RWPE1 (cell line): Measurements from ENCODE around the gene USP24.

Experiments used
- CTCF ChIA-PET: fragments of 350-600 bp; sonication (Branson Sonifier 250); formaldehyde crosslinking; extraction: SDS; loops from one replicate; lab custom pipeline; 2021; lab: Yijun Ruan, JAX
- POLR2A ChIA-PET: fragments of 400-600 bp; formaldehyde crosslinking; extraction: SDS; loops from one replicate; lab custom pipeline; 2020; ENCODE audit warnings: antibody characterized with exemption; ENCODE audit not compliant: low non-redundant PET; lab: Yijun Ruan, JAX
- DNase-seq: peaks from one replicate; pipeline ENCODE4 v3.0.0; 2012; ENCODE audit warnings: low spot score
- H3K27ac ChIP-seq: fragments of 450-650 bp; 2 replicates; pipeline ENCODE4 v1.5.1; 2017
- TF ChIP-seq, protein P1 (sequence below): fragments of 450-650 bp; conservative IDR thresholded peaks from 2 replicates; pipeline ENCODE4 v1.5.1; 2017; ENCODE audit warnings: low read depth, mild to moderate bottlenecking

USP24 gene

GRCh38 chr1:55087439-55087838, 127.7 kb downstream of the USP24 start:
- no peak overlapping the region for H3K27ac ChIP-seq
- no peak for DNase-seq
- ChIA-PET CTCF (no interaction called here), POLR2A (no interaction called here)
- TF ChIP-seq, protein P1, sequence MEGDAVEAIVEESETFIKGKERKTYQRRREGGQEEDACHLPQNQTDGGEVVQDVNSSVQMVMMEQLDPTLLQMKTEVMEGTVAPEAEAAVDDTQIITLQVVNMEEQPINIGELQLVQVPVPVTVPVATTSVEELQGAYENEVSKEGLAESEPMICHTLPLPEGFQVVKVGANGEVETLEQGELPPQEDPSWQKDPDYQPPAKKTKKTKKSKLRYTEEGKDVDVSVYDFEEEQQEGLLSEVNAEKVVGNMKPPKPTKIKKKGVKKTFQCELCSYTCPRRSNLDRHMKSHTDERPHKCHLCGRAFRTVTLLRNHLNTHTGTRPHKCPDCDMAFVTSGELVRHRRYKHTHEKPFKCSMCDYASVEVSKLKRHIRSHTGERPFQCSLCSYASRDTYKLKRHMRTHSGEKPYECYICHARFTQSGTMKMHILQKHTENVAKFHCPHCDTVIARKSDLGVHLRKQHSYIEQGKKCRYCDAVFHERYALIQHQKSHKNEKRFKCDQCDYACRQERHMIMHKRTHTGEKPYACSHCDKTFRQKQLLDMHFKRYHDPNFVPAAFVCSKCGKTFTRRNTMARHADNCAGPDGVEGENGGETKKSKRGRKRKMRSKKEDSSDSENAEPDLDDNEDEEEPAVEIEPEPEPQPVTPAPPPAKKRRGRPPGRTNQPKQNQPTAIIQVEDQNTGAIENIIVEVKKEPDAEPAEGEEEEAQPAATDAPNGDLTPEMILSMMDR: no peak

- POLR2A ChIA-PET: no interaction called here
- TF ChIP-seq, protein P1: no peak
- no peak for DNase-seq
- no peak overlapping the region for H3K27ac ChIP-seq
- CTCF ChIA-PET: no interaction called here
Observed at GRCh38 chr1:55084257-55084656, 130.9 kb downstream of the USP24 start.

DNA sequence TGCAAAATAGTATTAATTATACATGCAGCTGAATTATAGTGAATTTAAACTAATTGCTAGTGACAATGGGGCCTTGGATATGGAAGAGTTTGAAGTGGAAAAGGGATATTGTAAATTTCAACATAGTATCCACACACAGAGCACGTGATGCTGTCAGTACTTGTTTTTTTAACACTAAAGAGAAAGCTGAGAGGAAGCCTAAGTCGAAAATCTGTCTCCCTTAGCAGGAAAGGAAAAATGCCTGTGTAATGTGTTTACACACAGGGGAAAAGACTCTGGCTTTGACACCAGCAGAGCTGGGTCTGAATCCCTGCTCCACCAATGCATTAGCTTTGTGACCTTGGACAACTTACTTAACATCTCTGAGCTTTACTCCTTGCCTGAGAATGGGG, 133.3 kb downstream of the USP24 start:
- CTCF ChIA-PET: no interaction called here

DNA sequence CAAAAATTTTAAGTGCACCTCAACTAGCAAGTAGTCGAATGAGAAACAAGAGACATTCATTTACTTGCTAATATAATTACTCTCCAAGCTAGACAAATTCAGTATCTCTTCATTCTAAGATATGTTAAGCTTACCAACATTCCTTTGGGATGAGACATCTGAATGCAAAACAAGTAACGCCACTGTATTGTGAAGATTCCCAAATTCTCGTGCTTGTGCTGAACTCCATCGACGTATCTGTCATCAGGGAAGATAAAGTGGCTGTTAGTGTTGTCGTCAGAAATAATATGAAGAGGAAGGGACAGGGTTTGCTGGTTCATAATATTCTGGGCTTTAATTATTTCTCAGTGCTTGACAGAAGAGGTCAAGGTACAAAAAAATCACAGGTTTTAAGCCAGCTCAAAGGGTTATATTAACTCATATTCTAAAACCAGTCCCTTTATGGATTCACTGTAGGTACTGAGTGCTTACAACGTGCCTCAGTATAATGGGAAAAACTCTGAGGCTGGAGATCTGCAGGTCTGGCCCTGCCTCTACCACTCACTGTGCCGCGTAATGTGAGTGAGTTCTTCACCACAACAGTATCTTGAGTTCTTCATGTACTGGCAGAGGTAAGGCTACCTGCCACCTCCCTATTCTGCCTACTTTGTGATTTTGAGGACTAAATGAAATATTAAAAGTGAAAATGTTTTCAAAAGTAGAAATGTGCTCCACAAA, 133.8 kb downstream of the USP24 start:
- no peak overlapping the region for H3K27ac ChIP-seq
- TF ChIP-seq, protein P1: no peak
- POLR2A ChIA-PET: no interaction called here
- CTCF ChIA-PET: no interaction called here
- peak; percentile 50 for DNase-seq

More for the DNA sequence above, 133.3 kb downstream of the USP24 start:
- DNase-seq: no peak
- no peak overlapping the region for H3K27ac ChIP-seq
- POLR2A ChIA-PET: no interaction called here
- TF ChIP-seq, protein P1: no peak

DNA sequence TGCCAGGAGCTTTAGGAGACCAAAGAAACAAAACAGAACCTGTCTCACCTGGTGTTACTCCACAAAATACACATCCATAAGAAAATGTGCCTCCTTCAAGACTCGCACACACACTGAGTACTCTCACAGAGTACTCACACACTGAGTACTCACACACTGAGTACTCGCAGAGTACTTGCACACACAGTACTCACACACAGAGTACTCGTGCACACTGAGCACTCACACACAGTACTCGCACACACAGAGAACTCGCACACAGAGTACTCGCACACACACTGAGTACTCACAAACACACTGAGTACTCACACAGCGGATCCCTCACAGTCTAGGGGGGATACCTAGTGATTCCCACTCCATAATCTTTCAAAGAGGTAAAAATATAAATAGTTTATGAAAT, 135.5 kb downstream of the USP24 start:
- no peak overlapping the region for H3K27ac ChIP-seq
- TF ChIP-seq, protein P1: no peak
- no peak for DNase-seq
- ChIA-PET POLR2A (no interaction called here), CTCF (interaction anchor here (0.5 kb wide), 1 partner anchor 10 kb away, joined by 3 read pairs; no protein-coding TSS in a partner anchor)

DNA sequence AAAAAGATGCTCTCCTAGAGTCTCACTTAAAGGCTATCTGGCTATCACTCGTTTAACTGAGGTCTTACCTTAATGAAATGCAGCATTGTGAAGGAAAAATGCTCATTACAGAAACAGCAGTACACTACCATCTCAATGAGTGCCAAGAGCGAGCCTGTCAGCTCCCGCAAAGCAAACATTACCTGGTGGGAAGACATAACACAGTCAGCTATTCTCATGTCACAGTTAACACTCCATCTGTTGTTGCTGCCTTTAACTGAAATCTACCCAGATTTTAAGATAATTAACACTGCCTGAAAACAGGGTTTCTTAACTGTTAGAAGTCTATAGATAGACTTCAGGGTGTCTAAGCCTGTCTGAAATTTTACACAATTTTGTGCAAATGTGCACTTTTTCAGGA, 136.7 kb downstream of the USP24 start:
- ChIA-PET CTCF (interaction anchor here (0.6 kb wide), 1 partner anchor 14 kb away, joined by 4 read pairs; no protein-coding TSS in a partner anchor), POLR2A (interaction anchor here (0.6 kb wide), 1 partner anchor 235 kb away, joined by 3 read pairs; no protein-coding TSS in a partner anchor)
- DNase-seq: no peak
- H3K27ac ChIP-seq: no peak overlapping the region
- TF ChIP-seq, protein P1: no peak
